ENCODE data around the gene COG5. TPM values are rescaled to one million over a fixed set of nuclear protein-coding genes. Genes with fewer than 3 reads are reported as not detected.

The COG5 gene
- total RNA-seq, 1 donor from 2014 or later = 36.3 TPM

GRCh38 chr7:107338080-107338479, 225.6 kb downstream of the COG5 start:
- no peak overlapping the region for H3K4me3 ChIP-seq (ENCODE audit: low read depth, low read length)
- no peaks in the 10 kb centered on the region for H3K27me3 ChIP-seq (ENCODE audit: control insufficient read depth, insufficient read depth, low read length)
- TF ChIP-seq, protein P1, sequence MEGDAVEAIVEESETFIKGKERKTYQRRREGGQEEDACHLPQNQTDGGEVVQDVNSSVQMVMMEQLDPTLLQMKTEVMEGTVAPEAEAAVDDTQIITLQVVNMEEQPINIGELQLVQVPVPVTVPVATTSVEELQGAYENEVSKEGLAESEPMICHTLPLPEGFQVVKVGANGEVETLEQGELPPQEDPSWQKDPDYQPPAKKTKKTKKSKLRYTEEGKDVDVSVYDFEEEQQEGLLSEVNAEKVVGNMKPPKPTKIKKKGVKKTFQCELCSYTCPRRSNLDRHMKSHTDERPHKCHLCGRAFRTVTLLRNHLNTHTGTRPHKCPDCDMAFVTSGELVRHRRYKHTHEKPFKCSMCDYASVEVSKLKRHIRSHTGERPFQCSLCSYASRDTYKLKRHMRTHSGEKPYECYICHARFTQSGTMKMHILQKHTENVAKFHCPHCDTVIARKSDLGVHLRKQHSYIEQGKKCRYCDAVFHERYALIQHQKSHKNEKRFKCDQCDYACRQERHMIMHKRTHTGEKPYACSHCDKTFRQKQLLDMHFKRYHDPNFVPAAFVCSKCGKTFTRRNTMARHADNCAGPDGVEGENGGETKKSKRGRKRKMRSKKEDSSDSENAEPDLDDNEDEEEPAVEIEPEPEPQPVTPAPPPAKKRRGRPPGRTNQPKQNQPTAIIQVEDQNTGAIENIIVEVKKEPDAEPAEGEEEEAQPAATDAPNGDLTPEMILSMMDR (IDR thresholded peaks at IDR 0.05; ENCODE audit: insufficient read depth, low read length, severe bottlenecking) = no peak
- DNase-seq (ENCODE audit: low read depth) = no peak
- FAIRE-seq = no peak
- H3K36me3 ChIP-seq (ENCODE audit: control insufficient read depth, insufficient read depth, low read length) = no peaks in the 10 kb centered on the region

DNA sequence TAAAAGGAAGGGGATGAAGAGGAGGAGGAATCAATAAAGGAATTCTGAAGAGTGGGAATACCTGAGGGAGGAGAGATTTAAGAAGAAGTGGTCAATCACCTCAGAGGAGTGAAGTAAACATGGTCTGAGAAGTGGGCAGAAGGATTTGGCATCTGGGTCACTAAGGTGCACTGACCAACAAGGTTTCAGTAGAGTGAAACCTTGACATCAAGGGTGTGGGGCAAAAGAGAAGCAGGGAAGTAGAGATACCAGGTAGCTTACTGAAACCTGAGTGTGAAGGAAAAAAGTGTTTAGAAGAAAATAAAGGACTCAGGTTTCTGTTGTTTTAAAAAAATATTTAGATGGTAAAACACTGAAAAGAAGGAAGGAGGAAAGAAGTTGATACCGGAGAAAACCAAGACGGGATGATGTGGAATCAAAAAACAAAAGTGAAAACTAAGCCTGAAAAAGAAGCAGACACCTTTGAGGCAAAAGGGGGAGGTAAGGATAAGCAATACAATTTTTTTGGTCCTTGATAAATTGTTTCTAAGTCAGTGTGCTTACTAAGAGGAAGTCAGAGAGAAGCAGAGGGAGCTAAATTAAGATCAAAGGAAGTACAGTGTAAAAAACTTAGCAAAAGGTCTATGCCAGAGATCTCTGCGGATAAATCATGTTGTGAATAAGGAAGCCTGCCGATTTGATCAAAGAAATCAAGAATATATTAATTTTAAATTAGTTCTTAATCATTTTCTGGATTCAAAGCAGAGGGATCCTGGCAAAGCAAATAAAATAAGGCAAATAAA, 231.0 kb downstream of the COG5 start:
- Histone ChIP-seq H3K4me3 (ENCODE audit: low read depth, low read length) (no peak overlapping the region), H3K27me3 (ENCODE audit: control insufficient read depth, insufficient read depth, low read length) (no peaks in the 10 kb centered on the region), H3K36me3 (ENCODE audit: control insufficient read depth, insufficient read depth, low read length) (no peaks in the 10 kb centered on the region)
- no peak for FAIRE-seq
- DNase-seq (ENCODE audit: low read depth) = no peak
- TF ChIP-seq, protein P1 (IDR thresholded peaks at IDR 0.05; ENCODE audit: insufficient read depth, low read length, severe bottlenecking) = no peak

GRCh38 chr7:107330478-107330877, 233.2 kb downstream of the COG5 start:
- Histone ChIP-seq H3K4me3 (ENCODE audit: low read depth, low read length) (no peak overlapping the region), H3K36me3 (ENCODE audit: control insufficient read depth, insufficient read depth, low read length) (no peaks in the 10 kb centered on the region), H3K27me3 (ENCODE audit: control insufficient read depth, insufficient read depth, low read length) (no peaks in the 10 kb centered on the region)
- DNase-seq (ENCODE audit: low read depth) (no peak), FAIRE-seq (no peak)
- TF ChIP-seq, protein P1 (IDR thresholded peaks at IDR 0.05; ENCODE audit: insufficient read depth, low read length, severe bottlenecking) = no peak

GRCh38 chr7:107327986-107328569, 235.6 kb downstream of the COG5 start:
- Histone ChIP-seq H3K4me3 (ENCODE audit: low read depth, low read length) (no peak overlapping the region), H3K27me3 (ENCODE audit: control insufficient read depth, insufficient read depth, low read length) (no peaks in the 10 kb centered on the region), H3K36me3 (ENCODE audit: control insufficient read depth, insufficient read depth, low read length) (no peaks in the 10 kb centered on the region)
- FAIRE-seq (no peak), DNase-seq (ENCODE audit: low read depth) (peak; percentile 77)
- TF ChIP-seq, protein P1 (IDR thresholded peaks at IDR 0.05; ENCODE audit: insufficient read depth, low read length, severe bottlenecking) = no peak

DNA sequence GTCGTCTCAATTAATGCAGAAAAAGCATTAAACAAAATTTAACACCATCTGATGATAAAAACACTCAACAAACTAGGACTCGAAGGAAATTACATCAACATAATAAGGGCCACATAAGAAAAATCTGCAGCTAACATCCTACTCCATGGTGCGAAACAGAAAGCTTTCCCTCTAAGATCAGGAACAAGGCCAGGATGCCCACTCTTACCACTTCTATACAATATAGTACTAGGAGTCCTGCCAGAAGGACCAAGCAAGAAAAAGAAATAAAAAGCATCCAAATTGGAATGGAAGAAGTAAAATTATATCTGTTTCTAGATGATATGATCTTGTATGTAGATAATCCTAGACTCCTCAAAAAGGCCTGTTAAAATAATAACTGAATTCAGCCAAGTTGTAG, 237.7 kb downstream of the COG5 start:
- TF ChIP-seq, protein P1 (IDR thresholded peaks at IDR 0.05; ENCODE audit: insufficient read depth, low read length, severe bottlenecking) = no peak
- FAIRE-seq (no peak), DNase-seq (ENCODE audit: low read depth) (no peak)
- Histone ChIP-seq H3K27me3 (ENCODE audit: control insufficient read depth, insufficient read depth, low read length) (no peaks in the 10 kb centered on the region), H3K4me3 (ENCODE audit: low read depth, low read length) (no peak overlapping the region), H3K36me3 (ENCODE audit: control insufficient read depth, insufficient read depth, low read length) (no peaks in the 10 kb centered on the region)

Measured in bronchial epithelial cell (primary cell).